Bronchial epithelial cell (primary cell): ENCODE results near the gene EFHD1. TPM values are rescaled to one million over a fixed set of nuclear protein-coding genes. Genes with fewer than 3 reads are reported as not detected.
A peak's percentile ranks its signal among the peaks of the same experiment; 100 is the strongest.

Experiments used
- DNase-seq: peaks from one replicate; pipeline ENCODE4 v3.0.0-alpha.2; 2010; ENCODE audit warnings: low read depth
- FAIRE-seq: peaks from 2 replicates; lab custom pipeline; 2011; peaks lifted over from hg19 to GRCh38; lab: Jason Lieb, UNC
- H3K27me3 ChIP-seq: 2 replicates; pipeline ENCODE4 v1.5.1; 2011; ENCODE audit warnings: low read length; ENCODE audit not compliant: control insufficient read depth, insufficient read depth
- H3K36me3 ChIP-seq: 2 replicates; pipeline ENCODE4 v1.5.1; 2011; ENCODE audit warnings: low read length; ENCODE audit not compliant: control insufficient read depth, insufficient read depth
- H3K4me3 ChIP-seq: 2 replicates; pipeline ENCODE4 v1.5.1; 2011; ENCODE audit warnings: mild to moderate bottlenecking, low read depth, low read length, control low read depth
- total RNA-seq: library from RNA; depleted of rRNA; stranded (reverse); fragments of >200 nt; gene quantifications from 2 replicates; pipeline ENCODE4 v1.2.1, GENCODE V29; 2014
- TF ChIP-seq, protein P1 (sequence below): IDR thresholded peaks from 2 replicates; pipeline ENCODE4 v1.5.1; 2011; ENCODE audit warnings: mild to moderate bottlenecking, moderate library complexity, low read length, control low read depth, inconsistent platforms; ENCODE audit not compliant: insufficient read depth, severe bottlenecking

The EFHD1 gene
- total RNA-seq, 1 donor from 2014 or later: not detected

- H3K27me3 ChIP-seq: peaks cover 14% of the 10 kb centered on the region
- peak; percentile 23 for FAIRE-seq
These were observed 4.6 kb downstream of the EFHD1 start for GRCh38 chr2:232637866-232638583.

DNA sequence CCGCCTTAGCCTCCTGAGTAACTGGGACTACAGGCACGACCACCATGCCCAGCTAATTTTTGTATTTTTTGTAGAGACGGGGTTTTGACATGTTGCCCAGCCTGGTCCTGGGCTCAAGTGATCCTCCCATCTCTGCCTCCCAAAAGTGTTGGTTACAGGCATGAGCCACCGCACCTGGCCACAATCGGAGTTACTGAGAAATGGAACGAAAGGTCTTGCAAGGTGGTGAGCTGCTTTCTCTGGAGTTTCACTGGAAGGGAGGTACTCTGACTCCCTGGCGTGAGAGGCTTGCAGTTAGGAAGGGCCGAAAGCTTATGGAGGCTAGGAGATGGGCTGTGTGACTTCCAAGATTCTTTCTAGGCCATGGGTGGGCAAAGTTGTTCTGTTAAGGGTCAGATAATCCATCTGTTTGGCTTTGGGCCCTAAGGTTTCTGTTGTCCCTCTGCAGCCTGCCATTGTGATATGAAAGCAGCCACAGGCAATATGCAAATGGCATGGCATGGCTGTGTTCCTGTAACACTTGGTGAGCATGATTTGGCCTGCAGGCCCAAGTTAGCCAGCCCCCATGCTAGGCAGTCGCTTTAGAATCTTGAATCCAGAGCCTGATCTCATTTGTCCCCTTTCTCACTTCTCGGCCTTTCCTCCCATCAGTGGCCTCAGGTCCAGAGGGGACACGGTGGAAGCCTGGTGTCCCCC lies 7.9 kb downstream of the EFHD1 start:
- FAIRE-seq (no peak), DNase-seq (no peak)
- Histone ChIP-seq H3K4me3 (no peak overlapping the region), H3K36me3 (no peaks in the 10 kb centered on the region), H3K27me3 (no peaks in the 10 kb centered on the region)
- TF ChIP-seq, protein P1, sequence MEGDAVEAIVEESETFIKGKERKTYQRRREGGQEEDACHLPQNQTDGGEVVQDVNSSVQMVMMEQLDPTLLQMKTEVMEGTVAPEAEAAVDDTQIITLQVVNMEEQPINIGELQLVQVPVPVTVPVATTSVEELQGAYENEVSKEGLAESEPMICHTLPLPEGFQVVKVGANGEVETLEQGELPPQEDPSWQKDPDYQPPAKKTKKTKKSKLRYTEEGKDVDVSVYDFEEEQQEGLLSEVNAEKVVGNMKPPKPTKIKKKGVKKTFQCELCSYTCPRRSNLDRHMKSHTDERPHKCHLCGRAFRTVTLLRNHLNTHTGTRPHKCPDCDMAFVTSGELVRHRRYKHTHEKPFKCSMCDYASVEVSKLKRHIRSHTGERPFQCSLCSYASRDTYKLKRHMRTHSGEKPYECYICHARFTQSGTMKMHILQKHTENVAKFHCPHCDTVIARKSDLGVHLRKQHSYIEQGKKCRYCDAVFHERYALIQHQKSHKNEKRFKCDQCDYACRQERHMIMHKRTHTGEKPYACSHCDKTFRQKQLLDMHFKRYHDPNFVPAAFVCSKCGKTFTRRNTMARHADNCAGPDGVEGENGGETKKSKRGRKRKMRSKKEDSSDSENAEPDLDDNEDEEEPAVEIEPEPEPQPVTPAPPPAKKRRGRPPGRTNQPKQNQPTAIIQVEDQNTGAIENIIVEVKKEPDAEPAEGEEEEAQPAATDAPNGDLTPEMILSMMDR: no peak

More at GRCh38 chr2:232637866-232638583, 4.6 kb downstream of the EFHD1 start:
- DNase-seq: no peak
- TF ChIP-seq, protein P1: no peak
- H3K4me3 ChIP-seq: no peak overlapping the region
- no peaks in the 10 kb centered on the region for H3K36me3 ChIP-seq

DNA sequence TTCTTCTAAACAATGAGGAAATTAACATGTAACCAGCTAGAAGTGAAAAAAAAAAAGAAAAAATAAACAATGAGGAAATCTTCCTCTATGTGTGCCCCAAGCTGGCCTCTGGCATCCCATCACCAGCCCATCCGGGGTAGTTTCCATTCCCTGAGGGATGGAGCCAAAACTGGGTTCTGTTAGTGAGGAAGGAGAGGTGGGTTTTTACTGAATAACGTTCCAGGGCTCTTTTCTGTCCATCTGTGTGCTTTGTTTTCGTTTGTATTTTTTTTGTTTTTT lies 9.7 kb downstream of the EFHD1 start:
- DNase-seq (no peak), FAIRE-seq (no peak)
- no peaks in the 10 kb centered on the region for H3K36me3 ChIP-seq
- no peaks in the 10 kb centered on the region for H3K27me3 ChIP-seq
- TF ChIP-seq, protein P1: no peak
- H3K4me3 ChIP-seq: no peak overlapping the region

DNA sequence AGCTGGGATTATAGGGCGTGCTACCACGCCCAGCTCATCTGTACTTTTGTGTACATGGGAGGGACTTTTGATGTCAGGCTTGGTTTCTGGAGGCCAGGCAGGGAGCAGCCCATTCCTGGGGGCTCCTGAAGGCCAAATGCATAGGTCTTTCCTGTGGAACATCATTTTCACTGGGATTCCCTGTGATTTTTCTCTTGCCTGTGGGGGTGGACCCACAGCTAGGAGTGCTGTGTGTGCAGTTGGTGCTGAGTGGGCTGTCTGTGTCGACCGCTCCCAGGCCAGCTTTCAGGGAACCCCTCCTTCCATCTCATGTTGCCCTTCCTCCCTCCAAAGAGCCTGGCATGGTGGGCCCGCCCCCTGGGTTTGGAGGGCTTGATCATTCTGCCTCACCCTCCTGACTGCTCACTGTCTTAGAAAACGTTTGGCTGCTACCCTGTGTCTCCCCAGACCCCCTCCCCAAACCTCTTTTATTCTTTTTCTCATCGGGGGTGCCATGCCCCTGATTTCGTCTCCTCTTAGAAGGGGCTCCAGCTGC lies 10.5 kb downstream of the EFHD1 start:
- Histone ChIP-seq H3K36me3 (no peaks in the 10 kb centered on the region), H3K27me3 (no peaks in the 10 kb centered on the region), H3K4me3 (no peak overlapping the region)
- TF ChIP-seq, protein P1: no peak
- no peak for DNase-seq
- FAIRE-seq: no peak

GRCh38 chr2:232645061-232645460 lies 11.7 kb downstream of the EFHD1 start:
- TF ChIP-seq, protein P1: no peak
- no peak for DNase-seq
- no peaks in the 10 kb centered on the region for H3K27me3 ChIP-seq
- no peak overlapping the region for H3K4me3 ChIP-seq
- no peaks in the 10 kb centered on the region for H3K36me3 ChIP-seq
- no peak for FAIRE-seq

DNA sequence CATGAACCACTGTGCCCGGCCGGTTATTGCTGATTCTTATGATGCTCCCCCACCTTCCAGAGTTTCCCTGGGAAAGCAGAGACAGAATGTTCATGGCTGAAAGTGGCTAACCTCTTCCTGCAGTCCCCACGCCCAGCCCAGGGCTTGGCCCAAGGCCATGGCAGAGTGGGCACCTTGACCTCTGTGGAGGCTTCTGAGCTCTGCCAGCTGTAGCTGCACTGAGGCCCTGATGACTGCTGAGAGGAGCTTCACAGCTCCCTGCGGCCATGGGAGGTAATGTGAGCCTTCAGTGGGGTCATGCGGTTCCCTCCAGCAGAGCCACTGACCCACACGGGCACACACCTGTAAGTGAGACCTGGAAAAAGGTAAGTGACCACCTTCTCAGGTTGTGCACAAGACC lies 13.3 kb downstream of the EFHD1 start:
- H3K4me3 ChIP-seq: no peak overlapping the region
- DNase-seq: no peak
- FAIRE-seq: no peak
- TF ChIP-seq, protein P1: no peak
- H3K27me3 ChIP-seq: peaks cover 3% of the 10 kb centered on the region
- no peaks in the 10 kb centered on the region for H3K36me3 ChIP-seq
